Osteoblast (primary cell): ENCODE measurements around the gene MATCAP1. TPM values are rescaled to one million over a fixed set of nuclear protein-coding genes. Genes with fewer than 3 reads are reported as not detected.

ENCODE experiments used
- DNase-seq: peaks from one replicate; pipeline ENCODE4 v3.0.0; 2011; ENCODE audit warnings: low spot score, mixed read lengths; ENCODE audit not compliant: insufficient read length; ENCODE audit errors: missing footprints
- H2AFZ ChIP-seq: 2 replicates; pipeline ENCODE4 v1.6.0; 2011; ENCODE audit warnings: mild to moderate bottlenecking, low read length
- H3K27ac ChIP-seq: 2 replicates; pipeline ENCODE4 v1.5.1; 2011; ENCODE audit warnings: mild to moderate bottlenecking, low read depth, low read length, moderate library complexity
- H3K27me3 ChIP-seq: 2 replicates; pipeline ENCODE4 v1.6.0; 2012; ENCODE audit warnings: mild to moderate bottlenecking, control low read depth, inconsistent platforms, low read length, moderate library complexity; ENCODE audit not compliant: insufficient read depth
- H3K36me3 ChIP-seq: 2 replicates; pipeline ENCODE4 v1.5.1; 2011; ENCODE audit warnings: mild to moderate bottlenecking, low read length, control low read depth, moderate library complexity; ENCODE audit not compliant: insufficient read depth
- H3K4me1 ChIP-seq: 2 replicates; pipeline ENCODE4 v1.5.1; 2011; ENCODE audit warnings: mild to moderate bottlenecking, low read length, control low read depth, moderate library complexity; ENCODE audit not compliant: insufficient read depth
- H3K4me2 ChIP-seq: 2 replicates; pipeline ENCODE4 v1.6.0; 2011; ENCODE audit warnings: mild to moderate bottlenecking, low read length; ENCODE audit not compliant: insufficient read depth
- H3K4me3 ChIP-seq: fragments of 200-600 bp; sonication (generic); 3 replicates; pipeline ENCODE4 v1.5.1; 2012; ENCODE audit warnings: mild to moderate bottlenecking, low read length, inconsistent platforms; ENCODE audit not compliant: insufficient read depth
- H3K79me2 ChIP-seq: 2 replicates; pipeline ENCODE4 v1.6.0; 2012; ENCODE audit warnings: mild to moderate bottlenecking, low read length, control low read depth, inconsistent platforms; ENCODE audit not compliant: insufficient read depth
- H3K9me3 ChIP-seq: 2 replicates; pipeline ENCODE4 v1.5.1; 2011; ENCODE audit warnings: low read depth, low read length, control low read depth
- H4K20me1 ChIP-seq: 2 replicates; pipeline ENCODE4 v1.6.0; 2012; ENCODE audit warnings: mild to moderate bottlenecking, low read length, control low read depth; ENCODE audit not compliant: insufficient read depth
- total RNA-seq: library from RNA; depleted of rRNA; stranded (reverse); fragments of >200 nt; gene quantifications from 2 replicates; pipeline ENCODE4 v1.2.3, GENCODE V29; 2012
- TF ChIP-seq, protein P1 (sequence below): IDR thresholded peaks from 2 replicates; pipeline ENCODE4 v1.5.1; 2011; ENCODE audit warnings: mild to moderate bottlenecking, low read depth, low read length, moderate library complexity; ENCODE audit errors: extremely low read depth

The MATCAP1 gene
- total RNA-seq, 1 donor: 3.6 TPM

DNA sequence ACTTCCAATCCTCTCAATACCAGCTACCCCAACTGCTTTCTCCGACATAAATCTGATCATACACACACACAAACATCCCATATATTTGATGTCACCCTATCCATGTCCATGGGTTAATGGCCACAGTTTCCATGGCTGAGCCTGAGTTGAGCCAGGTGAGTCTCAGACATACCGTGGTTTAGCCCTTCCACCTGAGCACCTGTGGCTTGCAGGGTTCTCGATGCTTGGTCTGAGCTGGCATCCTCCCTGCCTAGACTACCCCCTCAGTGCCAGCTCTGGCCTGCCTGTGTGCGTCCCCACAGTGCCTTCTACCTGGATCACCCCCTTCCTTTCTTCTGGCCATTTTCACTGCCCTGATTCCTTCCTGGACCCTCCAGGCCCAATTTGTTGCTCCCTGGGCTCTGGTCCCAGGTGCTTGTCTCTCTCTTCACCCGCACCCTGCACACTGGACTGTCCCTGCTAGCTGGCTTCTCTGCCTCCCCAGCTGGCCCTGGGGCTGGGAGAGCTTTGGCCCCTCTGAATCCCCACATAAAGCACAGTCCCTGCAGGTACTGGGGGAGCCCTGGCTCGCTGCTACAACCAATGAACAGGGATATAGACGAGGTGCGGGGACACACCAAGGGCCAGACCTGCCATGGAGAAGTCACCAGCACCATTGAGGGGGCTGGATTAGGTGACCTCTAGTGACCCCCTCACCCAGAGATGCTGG, 22.5 kb upstream of the MATCAP1 start:
- TF ChIP-seq, protein P1, sequence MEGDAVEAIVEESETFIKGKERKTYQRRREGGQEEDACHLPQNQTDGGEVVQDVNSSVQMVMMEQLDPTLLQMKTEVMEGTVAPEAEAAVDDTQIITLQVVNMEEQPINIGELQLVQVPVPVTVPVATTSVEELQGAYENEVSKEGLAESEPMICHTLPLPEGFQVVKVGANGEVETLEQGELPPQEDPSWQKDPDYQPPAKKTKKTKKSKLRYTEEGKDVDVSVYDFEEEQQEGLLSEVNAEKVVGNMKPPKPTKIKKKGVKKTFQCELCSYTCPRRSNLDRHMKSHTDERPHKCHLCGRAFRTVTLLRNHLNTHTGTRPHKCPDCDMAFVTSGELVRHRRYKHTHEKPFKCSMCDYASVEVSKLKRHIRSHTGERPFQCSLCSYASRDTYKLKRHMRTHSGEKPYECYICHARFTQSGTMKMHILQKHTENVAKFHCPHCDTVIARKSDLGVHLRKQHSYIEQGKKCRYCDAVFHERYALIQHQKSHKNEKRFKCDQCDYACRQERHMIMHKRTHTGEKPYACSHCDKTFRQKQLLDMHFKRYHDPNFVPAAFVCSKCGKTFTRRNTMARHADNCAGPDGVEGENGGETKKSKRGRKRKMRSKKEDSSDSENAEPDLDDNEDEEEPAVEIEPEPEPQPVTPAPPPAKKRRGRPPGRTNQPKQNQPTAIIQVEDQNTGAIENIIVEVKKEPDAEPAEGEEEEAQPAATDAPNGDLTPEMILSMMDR: no peak
- Histone ChIP-seq H2AFZ (no peak overlapping the region), H4K20me1 (no peaks in the 10 kb centered on the region)

DNA sequence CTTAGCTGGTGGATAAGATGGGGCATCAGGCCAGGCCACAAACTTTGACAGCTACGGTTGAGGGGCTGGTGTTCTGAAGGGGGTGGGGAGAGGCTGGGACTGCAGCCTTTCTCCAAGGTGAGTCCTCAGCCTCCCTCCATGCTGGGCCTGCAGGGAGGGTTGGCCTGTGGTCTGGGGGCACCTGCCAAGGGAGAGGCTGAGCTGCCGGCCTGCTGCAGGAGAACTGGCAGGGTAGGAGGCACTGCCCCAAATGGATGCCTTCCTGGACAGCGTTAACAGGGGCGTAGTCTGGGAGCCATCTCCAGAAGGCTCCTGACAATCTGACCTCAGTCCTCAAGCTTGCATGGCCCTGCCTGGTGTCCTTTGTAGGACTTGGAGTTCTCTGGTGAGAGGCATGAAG, 20.3 kb upstream of the MATCAP1 start:
- no peaks in the 10 kb centered on the region for H4K20me1 ChIP-seq
- no peak overlapping the region for H2AFZ ChIP-seq
- H3K4me3 ChIP-seq: no peak overlapping the region
- H3K36me3 ChIP-seq: peaks cover 5% of the 10 kb centered on the region
- TF ChIP-seq, protein P1: no peak
- no peak overlapping the region for H3K4me2 ChIP-seq
- no peak for DNase-seq
- H3K4me1 ChIP-seq: no peaks in the 10 kb centered on the region
- no peak overlapping the region for H3K27ac ChIP-seq
- H3K9me3 ChIP-seq: no peaks in the 10 kb centered on the region
- H3K27me3 ChIP-seq: no peaks in the 10 kb centered on the region
- H3K79me2 ChIP-seq: no peaks in the 10 kb centered on the region

More for the DNA sequence above, 22.5 kb upstream of the MATCAP1 start:
- H3K4me3 ChIP-seq: no peak overlapping the region
- peaks cover 5% of the 10 kb centered on the region for H3K36me3 ChIP-seq
- no peaks in the 10 kb centered on the region for H3K9me3 ChIP-seq
- no peaks in the 10 kb centered on the region for H3K4me1 ChIP-seq
- H3K79me2 ChIP-seq: no peaks in the 10 kb centered on the region
- H3K4me2 ChIP-seq: no peak overlapping the region
- H3K27ac ChIP-seq: no peak overlapping the region
- DNase-seq: no peak
- H3K27me3 ChIP-seq: no peaks in the 10 kb centered on the region

DNA sequence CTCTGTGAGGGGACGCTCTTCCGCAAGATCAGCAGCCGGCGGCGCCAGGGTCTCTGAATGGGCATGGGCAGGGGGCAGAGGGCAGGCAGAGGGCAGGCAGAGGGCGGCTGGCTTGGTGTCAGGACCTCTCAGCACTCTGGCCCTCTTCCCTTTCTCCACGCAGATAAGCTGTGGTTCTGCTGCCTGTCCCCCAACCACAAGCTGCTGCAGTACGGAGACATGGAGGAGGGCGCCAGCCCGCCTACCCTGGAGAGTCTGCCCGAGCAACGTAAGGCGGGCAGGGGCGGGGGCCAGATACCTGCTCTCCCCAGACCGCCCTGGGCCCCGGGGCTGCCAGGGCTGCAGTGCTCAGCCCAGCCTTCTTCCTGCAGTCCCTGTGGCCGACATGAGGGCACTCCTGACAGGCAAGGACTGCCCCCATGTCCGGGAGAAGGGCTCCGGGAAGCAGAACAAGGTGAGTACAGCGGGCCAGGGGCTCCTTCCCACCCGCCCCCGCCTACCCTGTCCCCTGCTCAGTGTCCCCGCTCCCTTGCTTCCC, 19.3 kb upstream of the MATCAP1 start:
- Histone ChIP-seq H3K27me3 (no peaks in the 10 kb centered on the region), H3K9me3 (no peaks in the 10 kb centered on the region), H4K20me1 (peaks cover 8% of the 10 kb centered on the region), H3K4me2 (no peak overlapping the region), H2AFZ (no peak overlapping the region), H3K4me3 (no peak overlapping the region), H3K79me2 (no peaks in the 10 kb centered on the region), H3K36me3 (peaks cover 7% of the 10 kb centered on the region), H3K4me1 (no peaks in the 10 kb centered on the region), H3K27ac (no peak overlapping the region)
- TF ChIP-seq, protein P1: no peak
- DNase-seq: peak; percentile 83

DNA sequence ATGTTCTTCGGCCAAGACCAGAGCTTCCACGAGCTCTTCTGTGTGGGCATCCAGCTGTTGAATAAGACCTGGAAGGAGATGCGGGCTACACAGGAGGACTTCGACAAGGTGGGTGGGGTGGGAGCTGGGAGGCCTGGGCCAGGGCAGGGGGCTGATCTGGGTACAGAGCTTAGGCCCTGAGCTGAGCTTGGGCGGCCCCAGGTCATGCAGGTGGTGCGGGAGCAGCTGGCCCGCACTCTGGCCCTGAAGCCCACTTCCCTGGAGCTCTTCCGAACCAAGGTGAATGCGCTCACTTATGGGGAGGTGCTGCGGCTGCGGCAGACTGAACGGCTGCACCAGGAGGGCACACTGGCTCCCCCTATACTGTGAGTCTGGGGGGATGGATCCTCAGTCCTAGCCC, 18.7 kb upstream of the MATCAP1 start:
- Histone ChIP-seq H3K27me3 (no peaks in the 10 kb centered on the region), H3K79me2 (no peaks in the 10 kb centered on the region), H3K9me3 (no peaks in the 10 kb centered on the region), H3K4me1 (no peaks in the 10 kb centered on the region), H2AFZ (no peak overlapping the region), H3K4me3 (no peak overlapping the region), H3K4me2 (no peak overlapping the region), H4K20me1 (peaks cover 8% of the 10 kb centered on the region), H3K27ac (no peak overlapping the region), H3K36me3 (peaks cover 13% of the 10 kb centered on the region)
- peak; percentile 86 for DNase-seq
- TF ChIP-seq, protein P1: no peak
